Glutamatergic neuron (in vitro differentiated cells): ENCODE results near the gene QPCT. TPM values are rescaled to one million over a fixed set of nuclear protein-coding genes. Genes with fewer than 3 reads are reported as not detected.

Experiments used
- DNase-seq: peaks from one replicate; pipeline ENCODE4 v3.0.0; 2022
- H3K27ac Mint-ChIP-seq: one replicate; pipeline ENCODE4 v1.8.0; 2020; ENCODE audit warnings: mild to moderate bottlenecking, mixed read lengths, inconsistent platforms; ENCODE audit not compliant: unreplicated experiment
- H3K27me3 Mint-ChIP-seq: one replicate; pipeline ENCODE4 v1.8.0; 2020; ENCODE audit warnings: mild to moderate bottlenecking, moderate library complexity, mixed read lengths, inconsistent platforms; ENCODE audit not compliant: unreplicated experiment
- H3K36me3 Mint-ChIP-seq: one replicate; pipeline ENCODE4 v1.8.0; 2020; ENCODE audit warnings: mild to moderate bottlenecking, mixed read lengths, inconsistent platforms; ENCODE audit not compliant: unreplicated experiment
- H3K4me1 Mint-ChIP-seq: one replicate; pipeline ENCODE4 v1.8.0; 2020; ENCODE audit warnings: mild to moderate bottlenecking, low read depth, mixed read lengths, inconsistent platforms; ENCODE audit not compliant: unreplicated experiment
- H3K4me3 Mint-ChIP-seq: one replicate; pipeline ENCODE4 v1.8.0; 2020; ENCODE audit warnings: mild to moderate bottlenecking, mixed read lengths, inconsistent platforms; ENCODE audit not compliant: unreplicated experiment
- H3K9me3 Mint-ChIP-seq: one replicate; pipeline ENCODE4 v1.8.0; 2020; ENCODE audit warnings: mild to moderate bottlenecking, moderate library complexity, mixed read lengths, inconsistent platforms; ENCODE audit not compliant: unreplicated experiment
- CTCF ChIP-seq: fragments of 200-600 bp; sonication (generic); IDR thresholded peaks from one replicate; pipeline ENCODE4 v1.5.0; 2021; ENCODE audit not compliant: partially characterized antibody, unreplicated experiment
- total RNA-seq: library from RNA; stranded (reverse); fragmentation: NEBNext Ultra II Directional; extraction: Animal tissue kit (Norgen Biotek cat#: 25700); gene quantifications from one replicate; pipeline ENCODE4 v1.2.1, GENCODE V29; 2021; ENCODE audit not compliant: unreplicated experiment

Gene QPCT
- total RNA-seq, 1 donor from 2014 or later, result 7.4 TPM

GRCh38 chr2:37415128-37415820 lies 70.8 kb downstream of the QPCT start:
- Mint-ChIP-seq H3K27me3 (peaks cover 6% of the 10 kb centered on the region), H3K27ac (no peak overlapping the region), H3K36me3 (no peaks in the 10 kb centered on the region), H3K4me3 (no peak overlapping the region), H3K9me3 (peaks cover 7% of the 10 kb centered on the region), H3K4me1 (peaks cover 26% of the 10 kb centered on the region)
- no peak for DNase-seq
- no peak for TF ChIP-seq CTCF

GRCh38 chr2:37417321-37417720 lies 72.9 kb downstream of the QPCT start:
- TF ChIP-seq CTCF, result no peak
- Mint-ChIP-seq H3K27ac (no peak overlapping the region), H3K4me1 (peaks cover 15% of the 10 kb centered on the region), H3K9me3 (peaks cover 3% of the 10 kb centered on the region), H3K36me3 (no peaks in the 10 kb centered on the region), H3K27me3 (peaks cover 3% of the 10 kb centered on the region), H3K4me3 (no peak overlapping the region)
- DNase-seq, result no peak

GRCh38 chr2:37418956-37419355 lies 74.5 kb downstream of the QPCT start:
- Mint-ChIP-seq H3K4me3 (no peak overlapping the region), H3K27me3 (peaks cover 2% of the 10 kb centered on the region), H3K27ac (no peak overlapping the region), H3K36me3 (no peaks in the 10 kb centered on the region), H3K9me3 (peaks cover 1% of the 10 kb centered on the region), H3K4me1 (peaks cover 11% of the 10 kb centered on the region)
- DNase-seq, result no peak
- no peak for TF ChIP-seq CTCF

GRCh38 chr2:37421686-37422085 lies 77.3 kb downstream of the QPCT start:
- no peak overlapping the region for H3K4me3 Mint-ChIP-seq
- no peak for DNase-seq

More at GRCh38 chr2:37421686-37422085, 77.3 kb downstream of the QPCT start:
- Mint-ChIP-seq H3K36me3 (no peaks in the 10 kb centered on the region), H3K27me3 (peaks cover 2% of the 10 kb centered on the region), H3K27ac (no peak overlapping the region), H3K9me3 (no peaks in the 10 kb centered on the region), H3K4me1 (no peaks in the 10 kb centered on the region)
- TF ChIP-seq CTCF, result no peak
